ENCODE results near the gene RAB3IL1. TPM values are rescaled to one million over a fixed set of nuclear protein-coding genes. Genes with fewer than 3 reads are reported as not detected.

RAB3IL1 gene
- total and polyA plus RNA-seq, 2 of the 13 experiments (the other 11 are each of a cell fraction or from before 2014, with no cell fraction given) = 1.2 to 2.0 TPM

- TF ChIP-seq ZNF280D (CRISPR knock-in tag; IDR thresholded peaks at IDR 0.05) = no peak
- no peak for TF ChIP-seq ZNF543 (CRISPR knock-in tag; IDR thresholded peaks at IDR 0.05)
- TF ChIP-seq ZNF841 (CRISPR knock-in tag; IDR thresholded peaks at IDR 0.05; ENCODE audit: borderline replicate concordance) = no peak
- TF ChIP-seq, protein P1, sequence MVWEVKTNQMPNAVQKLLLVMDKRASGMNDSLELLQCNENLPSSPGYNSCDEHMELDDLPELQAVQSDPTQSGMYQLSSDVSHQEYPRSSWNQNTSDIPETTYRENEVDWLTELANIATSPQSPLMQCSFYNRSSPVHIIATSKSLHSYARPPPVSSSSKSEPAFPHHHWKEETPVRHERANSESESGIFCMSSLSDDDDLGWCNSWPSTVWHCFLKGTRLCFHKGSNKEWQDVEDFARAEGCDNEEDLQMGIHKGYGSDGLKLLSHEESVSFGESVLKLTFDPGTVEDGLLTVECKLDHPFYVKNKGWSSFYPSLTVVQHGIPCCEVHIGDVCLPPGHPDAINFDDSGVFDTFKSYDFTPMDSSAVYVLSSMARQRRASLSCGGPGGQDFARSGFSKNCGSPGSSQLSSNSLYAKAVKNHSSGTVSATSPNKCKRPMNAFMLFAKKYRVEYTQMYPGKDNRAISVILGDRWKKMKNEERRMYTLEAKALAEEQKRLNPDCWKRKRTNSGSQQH (CRISPR knock-in tag; IDR thresholded peaks at IDR 0.05; ENCODE audit: low read depth) = no peak
- TF ChIP-seq ELF4 (CRISPR knock-in tag; IDR thresholded peaks at IDR 0.05; ENCODE audit: borderline replicate concordance) = no peak
- no peak for TF ChIP-seq CEBPB (IDR thresholded peaks at IDR 0.05; ENCODE audit: borderline replicate concordance, low read depth, low read length)
- TF ChIP-seq ZNF776 (CRISPR knock-in tag; IDR thresholded peaks at IDR 0.05) = no peak
- no peak for TF ChIP-seq FOXA3 (CRISPR knock-in tag; IDR thresholded peaks at IDR 0.05)
- no peak for TF ChIP-seq GLMP (CRISPR knock-in tag; IDR thresholded peaks at IDR 0.05; ENCODE audit: borderline replicate concordance)
- no peak for TF ChIP-seq PBX3 (CRISPR knock-in tag; IDR thresholded peaks at IDR 0.05; ENCODE audit: borderline replicate concordance)
- TF ChIP-seq CCAR2 (optimal IDR thresholded peaks at IDR 0.05; ENCODE audit: low read depth, low read length) = no peak
- TF ChIP-seq RAD51 (IDR thresholded peaks at IDR 0.05; ENCODE audit: borderline replicate concordance) = no peak
- no peak for TF ChIP-seq KLF16 (CRISPR knock-in tag; IDR thresholded peaks at IDR 0.05)
- TF ChIP-seq FOXM1 (CRISPR knock-in tag; IDR thresholded peaks at IDR 0.05) = no peak
- TF ChIP-seq NFE2L1 (CRISPR knock-in tag; IDR thresholded peaks at IDR 0.05; ENCODE audit: borderline replicate concordance) = no peak
- TF ChIP-seq ZNF597 (CRISPR knock-in tag; IDR thresholded peaks at IDR 0.05) = no peak
- TF ChIP-seq, protein P2, sequence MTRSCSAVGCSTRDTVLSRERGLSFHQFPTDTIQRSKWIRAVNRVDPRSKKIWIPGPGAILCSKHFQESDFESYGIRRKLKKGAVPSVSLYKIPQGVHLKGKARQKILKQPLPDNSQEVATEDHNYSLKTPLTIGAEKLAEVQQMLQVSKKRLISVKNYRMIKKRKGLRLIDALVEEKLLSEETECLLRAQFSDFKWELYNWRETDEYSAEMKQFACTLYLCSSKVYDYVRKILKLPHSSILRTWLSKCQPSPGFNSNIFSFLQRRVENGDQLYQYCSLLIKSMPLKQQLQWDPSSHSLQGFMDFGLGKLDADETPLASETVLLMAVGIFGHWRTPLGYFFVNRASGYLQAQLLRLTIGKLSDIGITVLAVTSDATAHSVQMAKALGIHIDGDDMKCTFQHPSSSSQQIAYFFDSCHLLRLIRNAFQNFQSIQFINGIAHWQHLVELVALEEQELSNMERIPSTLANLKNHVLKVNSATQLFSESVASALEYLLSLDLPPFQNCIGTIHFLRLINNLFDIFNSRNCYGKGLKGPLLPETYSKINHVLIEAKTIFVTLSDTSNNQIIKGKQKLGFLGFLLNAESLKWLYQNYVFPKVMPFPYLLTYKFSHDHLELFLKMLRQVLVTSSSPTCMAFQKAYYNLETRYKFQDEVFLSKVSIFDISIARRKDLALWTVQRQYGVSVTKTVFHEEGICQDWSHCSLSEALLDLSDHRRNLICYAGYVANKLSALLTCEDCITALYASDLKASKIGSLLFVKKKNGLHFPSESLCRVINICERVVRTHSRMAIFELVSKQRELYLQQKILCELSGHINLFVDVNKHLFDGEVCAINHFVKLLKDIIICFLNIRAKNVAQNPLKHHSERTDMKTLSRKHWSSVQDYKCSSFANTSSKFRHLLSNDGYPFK (CRISPR knock-in tag; IDR thresholded peaks at IDR 0.05; ENCODE audit: borderline replicate concordance) = no peak
Measured at GRCh38 chr11:61897387-61898246, 19.7 kb downstream of the RAB3IL1 start (continued).
